Measurements from ENCODE around the gene ZNF205. TPM values are rescaled to one million over a fixed set of nuclear protein-coding genes. Genes with fewer than 3 reads are reported as not detected.
"Not testable (repeated sequence)": the region's sequence is repeated elsewhere in the genome, so short reads cannot be mapped to it uniquely, and the experiment has no call there.

Gene ZNF205
- 10 to 100 TPM; 12.7 to 17.7 (median 16.2) TPM for polyA plus RNA-seq
- long read RNA-seq, donor 1, result 0 reads
- long read RNA-seq, donor 2, result 0 reads
- long read RNA-seq, donor 3, partial matches to known transcripts, result 0 of 2 reads
- long read RNA-seq, donor 3, other reads (novel, unspliced or antisense), result 0 of 2 reads
- long read RNA-seq, donor 4, result 0 reads
- long read RNA-seq, donor 5, result 0 reads
- long read RNA-seq, donor 6, partial matches to known transcripts, result 5 of 6 reads
- long read RNA-seq, donor 6, other reads (novel, unspliced or antisense), result 0 of 6 reads
- long read RNA-seq, donor 7, transcript ZNF205-201 (7 exons, 1,947 nt), result major isoform, 5 of 8 reads
- long read RNA-seq, donor 7, partial matches to known transcripts, result 0 of 8 reads
- long read RNA-seq, donor 7, other reads (novel, unspliced or antisense), result 0 of 8 reads
- long read RNA-seq, donor 8, partial matches to known transcripts, result 0 of 3 reads
- long read RNA-seq, donor 8, other reads (novel, unspliced or antisense), result 0 of 3 reads
- long read RNA-seq, donor 9, partial matches to known transcripts, result 0 of 1 reads
- long read RNA-seq, donor 9, other reads (novel, unspliced or antisense), result 0 of 1 reads
- long read RNA-seq, donor 10, partial matches to known transcripts, result 9 of 11 reads
- long read RNA-seq, donor 10, other reads (novel, unspliced or antisense), result 0 of 11 reads

DNA sequence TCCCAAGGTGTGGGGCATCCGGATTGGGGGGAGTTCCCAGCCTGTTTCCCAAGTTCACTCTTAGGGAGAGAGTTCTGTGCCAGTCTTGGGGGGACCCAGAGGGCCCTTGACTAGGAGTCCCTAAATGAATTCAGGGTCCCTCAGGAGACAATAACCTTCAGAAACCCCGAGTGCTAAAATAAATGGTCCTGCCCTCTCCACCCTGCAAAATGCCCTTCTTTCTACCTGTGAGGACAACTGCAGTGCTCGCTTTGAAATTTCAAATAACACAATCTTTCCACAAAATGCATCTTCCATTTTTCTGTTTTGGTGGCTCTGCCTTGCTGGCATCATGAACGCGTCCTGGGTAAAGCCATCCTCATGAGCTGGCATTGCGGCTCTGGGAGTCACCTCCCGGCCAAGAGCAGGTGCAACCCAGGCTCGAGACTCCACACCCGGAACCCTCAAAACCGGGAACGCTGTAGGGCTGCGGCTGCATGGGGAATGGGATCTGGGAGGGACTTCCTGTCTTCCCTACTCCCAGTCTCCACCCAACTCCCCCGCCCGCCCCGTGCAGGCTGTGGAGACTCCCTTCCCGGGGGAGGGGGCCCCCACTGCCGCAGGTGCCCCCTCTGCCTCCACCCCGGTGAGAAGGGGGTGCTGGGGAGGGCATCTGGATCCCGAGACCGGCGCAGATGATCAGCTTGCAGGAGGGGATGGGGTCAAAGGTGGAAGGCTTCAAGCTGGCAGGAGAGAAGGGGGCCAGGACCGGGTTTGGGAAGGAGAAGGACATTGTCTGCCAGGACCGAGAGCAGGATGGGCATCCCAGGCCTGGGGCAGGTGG is at the start of gene ZNF205:
TSS of gene ZNF205 (plus strand) at position 529 of the 823 bp plus-strand sequence. CDS start 845 bp downstream, outside the sequence.
- no peaks in the 10 kb centered on the region for H3K27me3 ChIP-seq (ENCODE audit: control insufficient read depth in 3 of 3, insufficient read depth in 3 of 3, low read length in 3 of 3)
- H3K4me1 ChIP-seq (ENCODE audit: control insufficient read depth in 3 of 3, insufficient read depth in 2 of 3, low read depth in 1 of 3, low read length in 2 of 3), result peaks cover 0 to 21% (median 0%) of the 10 kb centered on the region in 3 donors
- H3K27ac ChIP-seq (ENCODE audit: low read depth in 1 of 3, low read length in 2 of 3), result peak within 1 kb of the TSS in 2 of 3 donors; percentile 8 to 72
- H3K9me3 ChIP-seq (ENCODE audit: control insufficient read depth in 2 of 2, insufficient read depth in 1 of 2, low read depth in 1 of 2, low read length in 1 of 2), result no peaks in the 10 kb centered on the region
- 9 to 18% (median 16%) methylated on average over 21 to 23 of the region's 23 CpGs for WGBS, 3 donors
- H3K36me3 ChIP-seq (ENCODE audit: control insufficient read depth in 3 of 3, insufficient read depth in 2 of 3, low read depth in 1 of 3, low read length in 3 of 3), result peaks cover 0 to 34% (median 0%) of the 10 kb centered on the region in 3 donors
- DNase-seq, result peak; percentile 90
- H3K4me3 ChIP-seq (ENCODE audit: low read depth in 1 of 3, low read length in 3 of 3), result peak within 1 kb of the TSS; percentile 60 to 99 (median 86)
- no peak for FAIRE-seq

GRCh38 chr16:3063625-3064386 is 48.6 kb upstream of the ZNF205 start:
- Histone ChIP-seq H3K36me3 (ENCODE audit: control insufficient read depth in 3 of 3, insufficient read depth in 2 of 3, low read depth in 1 of 3, low read length in 3 of 3) (peaks cover 0 to 22% (median 6%) of the 10 kb centered on the region in 3 donors), H3K27ac (ENCODE audit: low read depth in 1 of 3, low read length in 2 of 3) (peak overlapping the region in 1 of 3 donors; percentile 68), H3K4me3 (ENCODE audit: low read depth in 1 of 3, low read length in 3 of 3) (no peak overlapping the region), H3K27me3 (ENCODE audit: control insufficient read depth in 3 of 3, insufficient read depth in 3 of 3, low read length in 3 of 3) (no peaks in the 10 kb centered on the region), H3K4me1 (ENCODE audit: control insufficient read depth in 3 of 3, insufficient read depth in 2 of 3, low read depth in 1 of 3, low read length in 2 of 3) (peaks cover 7 to 52% (median 10%) of the 10 kb centered on the region in 3 donors), H3K9me3 (ENCODE audit: control insufficient read depth in 2 of 2, insufficient read depth in 1 of 2, low read depth in 1 of 2, low read length in 1 of 2) (no peaks in the 10 kb centered on the region)
- 95 to 96% (median 96%) methylated on average over 8 of the region's 8 CpGs for WGBS, 3 donors
- no peak for FAIRE-seq
- peak in 1 of 2 donors; percentile 67 for DNase-seq

GRCh38 chr16:3065069-3065741 is 47.2 kb upstream of the ZNF205 start, which contains the start of gene IL32:
Gene IL32, plus strand, starts transcription at chr16:3065640. Its CDS starts 172 bp downstream, at chr16:3065812.
- Histone ChIP-seq H3K27ac (ENCODE audit: low read depth in 1 of 3, low read length in 2 of 3) (peak within 1 kb of the TSS; percentile 86 to 90 (median 87)), H3K27me3 (ENCODE audit: control insufficient read depth in 3 of 3, insufficient read depth in 3 of 3, low read length in 3 of 3) (no peaks in the 10 kb centered on the region), H3K4me1 (ENCODE audit: control insufficient read depth in 3 of 3, insufficient read depth in 2 of 3, low read depth in 1 of 3, low read length in 2 of 3) (peaks cover 4 to 44% (median 6%) of the 10 kb centered on the region in 3 donors), H3K9me3 (ENCODE audit: control insufficient read depth in 2 of 2, insufficient read depth in 1 of 2, low read depth in 1 of 2, low read length in 1 of 2) (no peaks in the 10 kb centered on the region), H3K4me3 (ENCODE audit: low read depth in 1 of 3, low read length in 3 of 3) (peak within 1 kb of the TSS; percentile 38 to 56 (median 52)), H3K36me3 (ENCODE audit: control insufficient read depth in 3 of 3, insufficient read depth in 2 of 3, low read depth in 1 of 3, low read length in 3 of 3) (peaks cover 0 to 31% (median 11%) of the 10 kb centered on the region in 3 donors)
- DNase-seq (peak; percentile 98), FAIRE-seq (no peak)
- WGBS, 3 donors, result 6 to 27% (median 12%) methylated on average over 12 to 13 of the region's 13 CpGs

DNA sequence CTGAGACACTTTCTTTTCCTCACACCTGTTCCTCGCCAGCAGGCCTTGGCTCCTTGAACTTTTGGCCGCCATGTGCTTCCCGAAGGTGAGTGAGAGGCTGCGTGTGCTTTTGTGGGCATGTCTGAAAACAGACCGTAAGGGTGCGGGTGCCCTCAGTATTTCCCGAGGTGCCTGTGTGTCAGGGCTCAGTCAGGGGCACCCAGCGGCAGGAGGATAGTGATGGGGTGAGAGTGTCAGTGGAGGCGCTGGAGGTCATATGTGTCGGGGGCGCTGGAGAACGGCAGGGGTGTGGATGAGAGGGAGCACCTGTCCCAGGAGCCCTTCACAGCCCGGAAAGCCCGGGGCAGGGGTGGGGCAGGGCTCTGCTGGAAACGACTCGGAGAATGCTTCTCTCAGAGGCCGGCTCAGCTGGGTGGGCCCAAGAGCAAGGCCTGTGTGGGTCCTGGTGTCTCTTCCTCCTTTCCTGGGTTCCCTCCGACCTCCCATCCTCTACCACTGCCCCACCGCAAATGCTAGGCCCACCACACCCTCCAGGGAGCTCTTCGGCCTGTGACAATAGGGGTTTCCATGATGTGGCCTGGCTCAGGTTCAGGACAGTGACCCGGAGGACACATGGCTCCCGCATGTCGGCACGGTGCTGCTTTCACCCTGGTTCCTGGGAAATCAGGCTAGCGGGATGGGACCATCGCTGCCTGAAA is 46.5 kb upstream of the ZNF205 start:
- Histone ChIP-seq H3K4me3 (ENCODE audit: low read depth in 1 of 3, low read length in 3 of 3) (peak overlapping the region; percentile 38 to 56 (median 52)), H3K4me1 (ENCODE audit: control insufficient read depth in 3 of 3, insufficient read depth in 2 of 3, low read depth in 1 of 3, low read length in 2 of 3) (peaks cover 4 to 42% (median 6%) of the 10 kb centered on the region in 3 donors), H3K27me3 (ENCODE audit: control insufficient read depth in 3 of 3, insufficient read depth in 3 of 3, low read length in 3 of 3) (no peaks in the 10 kb centered on the region), H3K27ac (ENCODE audit: low read depth in 1 of 3, low read length in 2 of 3) (peak overlapping the region; percentile 86 to 90 (median 87)), H3K9me3 (ENCODE audit: control insufficient read depth in 2 of 2, insufficient read depth in 1 of 2, low read depth in 1 of 2, low read length in 1 of 2) (no peaks in the 10 kb centered on the region), H3K36me3 (ENCODE audit: control insufficient read depth in 3 of 3, insufficient read depth in 2 of 3, low read depth in 1 of 3, low read length in 3 of 3) (peaks cover 0 to 31% (median 11%) of the 10 kb centered on the region in 3 donors)
- no peak for FAIRE-seq
- DNase-seq, result peak in 1 of 2 donors; percentile 37
- WGBS, 3 donors, result 11 to 46% (median 14%) methylated on average over 24 to 26 of the region's 26 CpGs

DNA sequence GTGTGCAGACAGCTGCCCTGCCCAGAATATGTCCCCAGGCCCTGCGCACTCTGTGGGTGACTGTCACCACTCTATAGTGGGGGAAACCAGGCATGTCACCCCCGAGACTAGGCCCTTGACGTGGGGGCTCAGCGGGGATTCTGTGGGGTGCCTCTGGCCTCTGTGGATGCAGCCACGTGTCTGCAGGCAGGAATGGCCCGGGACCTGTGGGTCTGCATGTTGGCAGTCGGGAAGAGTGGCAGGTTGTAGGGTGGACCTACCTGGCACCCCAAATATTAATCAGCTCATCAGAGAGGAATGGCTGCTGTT is 46.0 kb upstream of the ZNF205 start:
- Histone ChIP-seq H3K27ac (ENCODE audit: low read depth in 1 of 3, low read length in 2 of 3) (peak overlapping the region in 2 of 3 donors; percentile 86 to 87), H3K4me3 (ENCODE audit: low read depth in 1 of 3, low read length in 3 of 3) (peak overlapping the region; percentile 38 to 56 (median 52)), H3K27me3 (ENCODE audit: control insufficient read depth in 3 of 3, insufficient read depth in 3 of 3, low read length in 3 of 3) (no peaks in the 10 kb centered on the region), H3K9me3 (ENCODE audit: control insufficient read depth in 2 of 2, insufficient read depth in 1 of 2, low read depth in 1 of 2, low read length in 1 of 2) (no peaks in the 10 kb centered on the region), H3K36me3 (ENCODE audit: control insufficient read depth in 3 of 3, insufficient read depth in 2 of 3, low read depth in 1 of 3, low read length in 3 of 3) (peaks cover 0 to 31% (median 11%) of the 10 kb centered on the region in 3 donors), H3K4me1 (ENCODE audit: control insufficient read depth in 3 of 3, insufficient read depth in 2 of 3, low read depth in 1 of 3, low read length in 2 of 3) (peaks cover 4 to 42% (median 6%) of the 10 kb centered on the region in 3 donors)
- DNase-seq (no peak), FAIRE-seq (no peak)
- WGBS, 3 donors, result 46 to 69% (median 68%) methylated on average over 7 of the region's 7 CpGs

- Histone ChIP-seq H3K4me3 (ENCODE audit: low read depth in 1 of 3, low read length in 3 of 3) (no peak overlapping the region), H3K27ac (ENCODE audit: low read depth in 1 of 3, low read length in 2 of 3) (peak overlapping the region in 1 of 3 donors; percentile 5), H3K4me1 (ENCODE audit: control insufficient read depth in 3 of 3, insufficient read depth in 2 of 3, low read depth in 1 of 3, low read length in 2 of 3) (peaks cover 4 to 38% (median 6%) of the 10 kb centered on the region in 3 donors), H3K27me3 (ENCODE audit: control insufficient read depth in 3 of 3, insufficient read depth in 3 of 3, low read length in 3 of 3) (no peaks in the 10 kb centered on the region), H3K9me3 (ENCODE audit: control insufficient read depth in 2 of 2, insufficient read depth in 1 of 2, low read depth in 1 of 2, low read length in 1 of 2) (no peaks in the 10 kb centered on the region), H3K36me3 (ENCODE audit: control insufficient read depth in 3 of 3, insufficient read depth in 2 of 3, low read depth in 1 of 3, low read length in 3 of 3) (peaks cover 0 to 31% (median 11%) of the 10 kb centered on the region in 3 donors)
- 58 to 65% (median 59%) methylated on average over 4 of the region's 4 CpGs for WGBS, 3 donors
- DNase-seq (no peak), FAIRE-seq (no peak)
These were observed 43.9 kb upstream of the ZNF205 start for GRCh38 chr16:3068487-3068886.

- 72 to 84% (median 80%) methylated on average over 10 of the region's 11 CpGs for WGBS, 3 donors
- DNase-seq; H3K27me3 ChIP-seq (ENCODE audit: control insufficient read depth in 3 of 3, insufficient read depth in 3 of 3, low read length in 3 of 3); FAIRE-seq; H3K27ac ChIP-seq (ENCODE audit: low read depth in 1 of 3, low read length in 2 of 3); H3K4me3 ChIP-seq (ENCODE audit: low read depth in 1 of 3, low read length in 3 of 3); H3K9me3 ChIP-seq (ENCODE audit: control insufficient read depth in 2 of 2, insufficient read depth in 1 of 2, low read depth in 1 of 2, low read length in 1 of 2): not testable (repeated sequence)
- H3K36me3 ChIP-seq (ENCODE audit: control insufficient read depth in 3 of 3, insufficient read depth in 2 of 3, low read depth in 1 of 3, low read length in 3 of 3), result peaks cover 0 to 31% (median 11%) of the 10 kb centered on the region in 3 donors
- peaks cover 4 to 32% (median 6%) of the 10 kb centered on the region in 3 donors for H3K4me1 ChIP-seq (ENCODE audit: control insufficient read depth in 3 of 3, insufficient read depth in 2 of 3, low read depth in 1 of 3, low read length in 2 of 3)
These were observed 43.2 kb upstream of the ZNF205 start for GRCh38 chr16:3069146-3069545.
